Effector memory CD4-positive, alpha-beta T cell (primary cell): ENCODE results near the gene SLC9A1.

Experiments
- DNase-seq, 3 donors: peaks; one replicate each; pipeline ENCODE4 v3.0.0-alpha.2; 2020
- H3K27ac ChIP-seq: 2 replicates; pipeline ENCODE4 v1.7.0; 2013; ENCODE audit warnings: mild to moderate bottlenecking, low read length, moderate library complexity; ENCODE audit not compliant: insufficient read depth, poor library complexity, severe bottlenecking
- H3K27me3 ChIP-seq: replicated peaks from 2 replicates; pipeline ENCODE4 v1.7.0; 2013; ENCODE audit warnings: mild to moderate bottlenecking, low read length; ENCODE audit not compliant: insufficient read depth, control insufficient read depth, poor library complexity, severe bottlenecking
- H3K36me3 ChIP-seq: 2 replicates; pipeline ENCODE4 v1.7.0; 2013; ENCODE audit warnings: mild to moderate bottlenecking, low read length, moderate library complexity; ENCODE audit not compliant: control insufficient read depth, insufficient read depth
- H3K4me1 ChIP-seq: 2 replicates; pipeline ENCODE4 v1.7.0; 2013; ENCODE audit warnings: low read length, mild to moderate bottlenecking; ENCODE audit not compliant: control insufficient read depth, insufficient read depth, poor library complexity, severe bottlenecking
- H3K4me3 ChIP-seq: 2 replicates; pipeline ENCODE4 v1.7.0; 2013; ENCODE audit warnings: low read length, low read depth, mild to moderate bottlenecking; ENCODE audit not compliant: insufficient read depth, poor library complexity, severe bottlenecking
- H3K9me3 ChIP-seq: 2 replicates; pipeline ENCODE4 v1.7.0; 2013; ENCODE audit warnings: mild to moderate bottlenecking, low read length, moderate library complexity; ENCODE audit not compliant: control insufficient read depth

SLC9A1 gene

DNA sequence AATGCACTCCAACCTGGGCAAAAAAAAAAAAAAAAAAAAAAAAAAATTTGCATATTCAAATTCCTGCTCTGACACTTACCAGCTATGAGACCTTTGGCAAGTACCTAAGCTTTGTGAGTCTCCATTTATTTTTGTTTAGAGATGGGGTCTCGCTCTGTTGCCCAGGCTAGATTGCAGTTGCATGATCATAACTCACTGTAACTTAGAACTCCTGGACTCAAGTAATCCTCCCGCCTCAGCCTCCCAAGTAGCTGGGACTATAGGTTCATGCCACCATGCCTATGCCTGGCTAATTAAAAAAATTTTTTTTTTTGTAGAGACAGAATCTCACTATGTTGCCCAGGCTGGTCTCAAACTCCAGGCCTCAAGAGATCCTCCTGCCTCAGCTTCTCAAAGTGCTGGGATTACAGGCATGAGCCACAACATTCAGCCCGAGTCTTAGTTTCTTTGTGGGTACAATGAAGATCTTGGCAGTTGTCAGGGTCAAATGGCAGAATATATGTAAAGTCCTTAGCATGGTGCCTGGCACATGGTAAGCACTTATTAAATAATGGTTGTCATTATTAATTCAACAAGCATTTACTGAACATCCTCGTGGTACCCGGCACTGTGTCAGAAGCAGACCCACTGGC, 88.8 kb downstream of the SLC9A1 start:
- DNase-seq = no peak
- no peak overlapping the region for H3K27ac ChIP-seq

DNA sequence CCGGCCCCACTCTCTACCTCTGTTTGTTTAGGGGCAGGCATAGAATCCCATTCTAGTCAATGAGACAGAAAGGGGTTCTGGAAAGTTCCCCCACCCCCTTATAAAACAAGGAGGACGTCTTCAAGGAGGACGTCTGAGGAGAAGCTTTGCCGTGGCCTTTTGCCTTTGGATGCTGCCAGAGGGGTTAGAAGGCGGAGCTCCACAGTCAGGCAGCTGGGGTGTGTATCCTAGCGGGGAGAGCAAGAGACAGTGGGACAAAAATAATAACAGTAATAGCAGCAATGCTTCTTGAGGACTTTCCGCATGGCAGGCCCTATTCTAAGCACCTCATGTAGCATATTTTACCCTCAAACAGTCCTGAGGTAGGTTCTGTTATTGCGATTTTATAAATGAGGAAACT, 94.0 kb downstream of the SLC9A1 start:
- DNase-seq = no peak
- no peaks in the 10 kb centered on the region for H3K27me3 ChIP-seq
- H3K9me3 ChIP-seq = no peaks in the 10 kb centered on the region
- no peaks in the 10 kb centered on the region for H3K4me1 ChIP-seq
- no peak overlapping the region for H3K27ac ChIP-seq
- H3K36me3 ChIP-seq = no peaks in the 10 kb centered on the region
- H3K4me3 ChIP-seq = no peak overlapping the region

More for the DNA sequence above, 88.8 kb downstream of the SLC9A1 start:
- H3K9me3 ChIP-seq = no peaks in the 10 kb centered on the region
- H3K4me3 ChIP-seq = no peak overlapping the region
- H3K36me3 ChIP-seq = no peaks in the 10 kb centered on the region
- no peaks in the 10 kb centered on the region for H3K27me3 ChIP-seq
- H3K4me1 ChIP-seq = no peaks in the 10 kb centered on the region

DNA sequence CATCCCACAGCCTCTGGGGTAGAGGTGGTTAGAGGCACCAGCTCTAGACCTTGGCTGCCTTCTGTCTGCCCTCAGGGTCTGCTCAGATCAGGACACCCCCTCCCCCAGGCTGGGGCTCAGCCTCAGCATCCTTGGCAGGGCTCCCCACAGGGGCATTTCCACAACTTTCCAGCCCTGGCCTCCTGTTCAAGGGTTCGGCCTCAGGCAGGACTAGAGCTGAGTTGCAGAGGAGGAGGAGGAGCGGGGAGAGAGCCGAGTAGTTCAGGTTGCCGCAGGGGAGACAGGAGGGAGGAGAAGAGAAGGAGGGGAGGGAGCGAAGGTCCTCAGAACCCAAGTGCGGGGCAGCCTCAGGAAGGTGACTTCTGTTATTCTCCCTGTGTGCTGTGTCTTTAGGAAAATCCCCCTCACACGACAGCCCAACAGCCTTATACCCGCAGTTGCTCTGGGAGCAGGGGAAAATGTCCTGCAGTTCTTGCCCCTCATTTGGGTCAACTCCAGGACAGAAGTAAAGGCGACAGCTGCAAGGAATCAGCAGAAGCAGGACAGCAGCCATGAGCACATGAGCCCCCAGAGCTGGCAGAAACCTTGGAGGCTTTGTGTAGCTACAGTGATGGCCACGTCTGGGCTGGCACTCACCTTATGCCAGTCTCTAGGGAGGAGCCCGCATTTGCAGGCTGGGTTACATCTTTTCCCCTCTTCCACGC, 95.8 kb downstream of the SLC9A1 start:
- Histone ChIP-seq H3K4me1 (no peaks in the 10 kb centered on the region), H3K36me3 (no peaks in the 10 kb centered on the region), H3K4me3 (no peak overlapping the region), H3K9me3 (no peaks in the 10 kb centered on the region), H3K27ac (no peak overlapping the region), H3K27me3 (no peaks in the 10 kb centered on the region)
- no peak for DNase-seq

DNA sequence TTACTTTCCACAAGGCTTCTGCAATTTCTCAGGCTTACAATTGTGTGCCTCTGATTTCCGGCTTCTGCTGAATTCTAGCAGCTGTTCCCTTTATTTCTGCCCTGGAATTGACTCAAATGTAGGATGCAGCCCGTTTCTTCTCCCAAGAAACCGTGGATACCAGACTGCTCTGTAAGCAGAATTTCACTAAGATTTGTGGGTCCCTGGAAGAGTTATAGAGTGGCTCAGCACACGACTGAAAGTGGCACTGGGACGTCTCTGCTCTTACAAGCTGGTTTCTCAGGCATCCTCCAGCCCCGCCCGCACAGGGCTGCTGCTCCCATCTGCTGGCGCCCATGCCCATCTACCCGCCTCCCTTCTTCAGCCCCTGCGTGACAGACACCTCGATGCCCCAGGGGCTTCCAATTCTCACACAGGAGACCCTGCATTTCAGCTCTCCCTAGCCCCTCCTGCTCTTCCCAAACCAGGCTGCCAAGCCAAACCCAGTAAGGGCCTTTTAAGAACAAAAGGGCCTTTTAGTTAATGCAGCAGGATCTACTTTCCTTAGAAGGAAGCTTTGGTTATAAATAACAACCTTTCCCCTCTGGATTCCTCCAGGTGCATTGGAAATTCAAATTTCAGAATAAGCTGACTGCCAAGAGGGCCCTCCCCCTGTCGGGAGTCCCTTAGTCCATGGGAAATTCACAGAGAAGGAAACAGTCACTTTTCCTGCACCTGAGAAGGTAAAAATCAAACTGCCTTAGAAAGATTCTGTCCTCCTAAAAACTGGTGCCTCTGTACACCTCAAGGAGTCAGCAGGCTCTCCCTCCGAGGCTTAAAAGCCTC, 96.9 kb downstream of the SLC9A1 start:
- Histone ChIP-seq H3K36me3 (no peaks in the 10 kb centered on the region), H3K27me3 (no peaks in the 10 kb centered on the region), H3K4me1 (no peaks in the 10 kb centered on the region), H3K27ac (no peak overlapping the region), H3K9me3 (no peaks in the 10 kb centered on the region), H3K4me3 (no peak overlapping the region)
- DNase-seq = no peak

- H3K27ac ChIP-seq = no peak overlapping the region
These were observed 97.5 kb downstream of the SLC9A1 start for GRCh38 chr1:27057389-27057788.

GRCh38 chr1:27053977-27054753, 100.8 kb downstream of the SLC9A1 start:
- H3K9me3 ChIP-seq = no peaks in the 10 kb centered on the region
- DNase-seq = no peak
- no peaks in the 10 kb centered on the region for H3K27me3 ChIP-seq
- H3K36me3 ChIP-seq = no peaks in the 10 kb centered on the region
- no peak overlapping the region for H3K4me3 ChIP-seq
- no peaks in the 10 kb centered on the region for H3K4me1 ChIP-seq
- no peak overlapping the region for H3K27ac ChIP-seq

More at GRCh38 chr1:27057389-27057788, 97.5 kb downstream of the SLC9A1 start:
- Histone ChIP-seq H3K4me3 (no peak overlapping the region), H3K36me3 (no peaks in the 10 kb centered on the region), H3K9me3 (no peaks in the 10 kb centered on the region), H3K27me3 (no peaks in the 10 kb centered on the region), H3K4me1 (no peaks in the 10 kb centered on the region)
- no peak for DNase-seq

GRCh38 chr1:27052527-27052926, 102.4 kb downstream of the SLC9A1 start:
- H3K4me1 ChIP-seq = no peaks in the 10 kb centered on the region
- H3K27ac ChIP-seq = no peak overlapping the region
- no peaks in the 10 kb centered on the region for H3K27me3 ChIP-seq
- DNase-seq = no peak
- no peak overlapping the region for H3K4me3 ChIP-seq
- H3K9me3 ChIP-seq = no peaks in the 10 kb centered on the region
- H3K36me3 ChIP-seq = no peaks in the 10 kb centered on the region

GRCh38 chr1:27049607-27050006, 105.3 kb downstream of the SLC9A1 start:
- Histone ChIP-seq H3K4me3 (no peak overlapping the region), H3K9me3 (no peaks in the 10 kb centered on the region), H3K4me1 (peaks cover 6% of the 10 kb centered on the region), H3K27ac (no peak overlapping the region), H3K36me3 (no peaks in the 10 kb centered on the region), H3K27me3 (no peaks in the 10 kb centered on the region)
- DNase-seq = no peak

DNA sequence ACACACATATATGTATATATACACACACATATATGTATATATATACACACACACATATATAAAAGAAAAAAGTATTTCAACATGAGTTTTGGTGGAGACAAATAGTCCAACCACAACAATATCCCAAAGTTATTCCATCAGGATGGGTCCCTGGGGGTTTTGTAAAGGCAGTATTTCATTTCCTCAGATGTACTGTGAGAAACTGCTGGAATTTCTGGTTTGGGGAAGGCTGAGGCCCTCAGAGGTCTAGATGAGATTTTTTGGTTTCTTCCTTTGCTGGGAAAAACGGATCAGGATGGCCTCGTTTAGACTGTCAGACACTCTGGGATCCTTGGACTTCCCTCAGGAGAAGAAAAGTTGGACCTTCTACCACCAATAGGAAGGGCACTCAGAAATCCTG, 105.8 kb downstream of the SLC9A1 start:
- DNase-seq = no peak
- H3K4me3 ChIP-seq = no peak overlapping the region
- no peak overlapping the region for H3K27ac ChIP-seq
- H3K4me1 ChIP-seq = peaks cover 9% of the 10 kb centered on the region
- no peaks in the 10 kb centered on the region for H3K27me3 ChIP-seq
- H3K9me3 ChIP-seq = no peaks in the 10 kb centered on the region
- H3K36me3 ChIP-seq = no peaks in the 10 kb centered on the region
